GM21723 (cell line): ENCODE results near the gene CEP192.
"Not testable (repeated sequence)": the region's sequence is repeated elsewhere in the genome, so short reads cannot be mapped to it uniquely, and the experiment has no call there.

ENCODE experiments used
- ATAC-seq: cut with Tn5 transposase; IDR thresholded peaks from one replicate; pipeline ENCODE4 v1.9.1; 2021; ENCODE audit warnings: mild to moderate bottlenecking, moderate library complexity; ENCODE audit not compliant: unreplicated experiment

CEP192 gene

GRCh38 chr18:13096232-13096631 is 105.1 kb downstream of the CEP192 start:
- no peak for ATAC-seq

GRCh38 chr18:13096719-13097118 is 105.6 kb downstream of the CEP192 start:
- ATAC-seq: no peak

DNA sequence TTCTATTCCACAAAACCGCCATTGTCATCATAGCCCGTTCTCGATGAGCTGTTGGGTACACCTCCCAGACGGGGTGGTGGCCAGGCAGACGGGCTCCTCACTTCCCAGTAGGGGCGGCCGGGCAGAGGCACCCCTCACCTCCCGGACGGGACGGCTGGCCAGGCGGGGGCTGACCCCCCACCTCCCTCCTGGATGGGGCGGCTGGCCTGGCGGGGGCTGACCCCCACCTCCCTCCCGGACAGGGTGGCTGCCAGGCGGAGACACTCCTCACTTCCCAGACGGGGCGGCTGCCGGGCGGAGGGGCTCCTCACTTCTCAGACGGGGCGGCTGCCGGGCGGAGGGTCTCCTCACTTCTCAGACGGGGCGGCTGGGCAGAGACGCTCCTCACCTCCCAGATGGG is 106.9 kb downstream of the CEP192 start:
- ATAC-seq: not testable (repeated sequence)

DNA sequence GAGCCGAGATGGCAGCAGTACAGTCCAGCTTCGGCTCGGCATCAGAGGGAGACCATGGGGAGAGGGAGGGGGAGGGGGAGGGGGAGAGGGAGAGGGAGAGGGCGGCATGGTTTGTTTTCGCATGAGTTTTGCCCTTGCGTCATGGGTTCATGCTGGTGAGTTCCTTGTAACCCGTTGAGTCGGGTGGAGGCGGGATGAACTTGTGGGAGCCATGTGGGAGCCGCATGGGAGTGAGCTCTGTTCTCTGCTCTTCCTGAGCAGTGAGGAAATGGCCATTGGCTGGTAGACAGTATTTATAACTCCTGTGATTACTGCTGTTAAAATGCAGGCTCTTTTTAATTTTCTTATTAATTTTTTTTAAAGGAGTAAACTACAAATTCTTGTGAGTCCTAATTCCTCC is 108.0 kb downstream of the CEP192 start:
- ATAC-seq: no peak

DNA sequence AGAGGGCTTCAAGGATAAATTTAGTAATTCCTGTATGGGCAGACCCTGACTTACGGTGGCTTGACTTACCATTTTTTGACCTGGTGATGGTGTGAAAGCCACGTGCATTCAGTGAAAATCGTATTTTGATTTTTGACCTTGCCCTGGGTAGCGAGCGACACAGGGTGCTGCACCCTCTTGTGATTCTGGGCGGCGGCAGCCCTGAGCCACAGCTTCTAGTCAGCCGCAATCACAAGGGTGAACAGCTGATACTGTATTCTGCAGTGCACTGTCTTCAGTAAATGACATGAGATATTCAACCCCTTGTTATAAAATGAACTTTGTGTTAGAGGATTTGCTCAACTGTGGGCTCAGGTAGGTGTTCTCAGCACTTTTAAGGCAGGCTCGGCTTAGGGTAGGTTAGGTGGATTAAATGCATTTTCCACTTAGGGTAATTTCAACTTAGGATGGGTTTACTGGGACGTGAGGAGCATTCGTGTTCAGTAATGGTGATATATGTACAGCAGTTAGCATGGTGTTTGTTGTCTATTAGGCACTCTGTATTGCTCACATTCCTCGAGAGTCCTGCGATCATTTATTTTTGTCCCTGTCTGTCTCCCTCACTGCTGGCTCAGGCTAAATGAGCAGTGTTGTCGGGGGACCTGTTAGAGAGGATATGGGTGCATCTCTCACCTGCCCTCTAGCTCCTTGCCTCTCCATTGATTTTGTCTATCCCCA is 109.9 kb downstream of the CEP192 start:
- ATAC-seq: no peak

GRCh38 chr18:13101659-13102197 is 110.6 kb downstream of the CEP192 start:
- no peak for ATAC-seq

- ATAC-seq: no peak
Observed at GRCh38 chr18:13103366-13103765, 112.2 kb downstream of the CEP192 start.

DNA sequence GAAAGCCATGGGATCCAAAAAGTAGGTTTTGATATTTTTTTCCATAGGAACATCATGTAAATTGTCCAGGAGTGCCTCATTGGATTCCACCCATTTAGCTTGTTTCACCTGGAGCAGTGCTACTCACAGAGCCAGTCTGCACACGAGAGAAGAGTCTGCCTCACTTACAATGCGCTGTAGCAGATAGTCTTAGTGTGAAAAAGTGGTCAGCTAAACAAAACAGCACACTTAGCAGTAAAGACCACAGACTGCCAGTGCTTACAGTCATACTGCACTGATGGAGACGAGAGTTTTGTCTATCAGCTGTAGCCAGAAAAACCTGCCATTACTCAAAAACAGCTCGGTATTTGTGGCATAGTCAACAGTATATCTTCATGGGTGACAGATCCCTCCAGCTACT is 113.9 kb downstream of the CEP192 start:
- ATAC-seq: no peak

DNA sequence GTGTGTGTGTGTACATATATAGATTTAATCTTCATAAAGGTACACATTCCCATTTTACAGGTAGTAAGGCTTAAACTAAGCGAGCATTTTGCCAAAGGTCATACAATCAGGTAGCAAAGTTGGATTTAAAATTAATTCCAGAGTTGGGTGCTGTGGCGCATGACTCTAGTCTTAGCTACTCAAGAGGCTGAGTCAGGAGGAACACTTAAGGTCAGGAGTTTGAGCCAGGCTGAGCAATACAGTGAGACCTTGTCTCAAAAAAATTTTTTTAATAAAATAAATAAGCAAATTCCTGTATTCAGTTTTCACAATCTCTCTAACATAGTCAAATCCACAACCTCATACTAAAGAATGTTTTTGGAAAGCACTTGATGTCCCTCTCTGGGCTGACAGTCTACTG is 115.9 kb downstream of the CEP192 start:
- ATAC-seq: no peak

GRCh38 chr18:13108330-13108729 is 117.2 kb downstream of the CEP192 start:
- no peak for ATAC-seq

GRCh38 chr18:13110559-13110958 is 119.4 kb downstream of the CEP192 start:
- ATAC-seq: no peak

- no peak for ATAC-seq
Observed at GRCh38 chr18:13112982-13113381, 121.8 kb downstream of the CEP192 start.

- ATAC-seq: no peak
Observed at GRCh38 chr18:13120255-13120654, 129.1 kb downstream of the CEP192 start.

- ATAC-seq: no peak
Observed at GRCh38 chr18:13120983-13121441, 129.8 kb downstream of the CEP192 start.

- no peak for ATAC-seq
Observed at GRCh38 chr18:13124411-13124810, 133.2 kb downstream of the CEP192 start.

GRCh38 chr18:13125191-13125590 is 134.0 kb downstream of the CEP192 start:
- no peak for ATAC-seq

- no peak for ATAC-seq
Observed at GRCh38 chr18:13126966-13127598, 135.9 kb downstream of the CEP192 start.

DNA sequence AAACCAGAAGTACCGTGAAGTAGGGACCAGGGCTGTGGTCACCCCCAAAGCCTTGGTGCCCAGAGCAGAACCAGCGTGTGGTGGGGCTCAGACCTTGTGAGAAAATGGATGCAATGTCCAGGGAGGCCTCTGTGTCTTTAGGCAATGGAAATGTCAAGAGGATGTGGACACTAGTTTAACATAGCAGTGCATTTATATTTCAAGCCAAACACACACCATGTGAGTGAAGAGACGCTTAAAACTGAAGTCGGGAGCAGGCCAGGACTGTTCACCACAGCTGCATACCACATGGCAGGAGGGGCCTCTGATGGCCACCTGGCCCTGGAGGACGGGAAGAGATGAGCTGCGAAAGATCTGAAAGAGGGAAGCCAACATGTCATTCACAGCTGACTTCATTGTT is 140.1 kb downstream of the CEP192 start:
- ATAC-seq: no peak

DNA sequence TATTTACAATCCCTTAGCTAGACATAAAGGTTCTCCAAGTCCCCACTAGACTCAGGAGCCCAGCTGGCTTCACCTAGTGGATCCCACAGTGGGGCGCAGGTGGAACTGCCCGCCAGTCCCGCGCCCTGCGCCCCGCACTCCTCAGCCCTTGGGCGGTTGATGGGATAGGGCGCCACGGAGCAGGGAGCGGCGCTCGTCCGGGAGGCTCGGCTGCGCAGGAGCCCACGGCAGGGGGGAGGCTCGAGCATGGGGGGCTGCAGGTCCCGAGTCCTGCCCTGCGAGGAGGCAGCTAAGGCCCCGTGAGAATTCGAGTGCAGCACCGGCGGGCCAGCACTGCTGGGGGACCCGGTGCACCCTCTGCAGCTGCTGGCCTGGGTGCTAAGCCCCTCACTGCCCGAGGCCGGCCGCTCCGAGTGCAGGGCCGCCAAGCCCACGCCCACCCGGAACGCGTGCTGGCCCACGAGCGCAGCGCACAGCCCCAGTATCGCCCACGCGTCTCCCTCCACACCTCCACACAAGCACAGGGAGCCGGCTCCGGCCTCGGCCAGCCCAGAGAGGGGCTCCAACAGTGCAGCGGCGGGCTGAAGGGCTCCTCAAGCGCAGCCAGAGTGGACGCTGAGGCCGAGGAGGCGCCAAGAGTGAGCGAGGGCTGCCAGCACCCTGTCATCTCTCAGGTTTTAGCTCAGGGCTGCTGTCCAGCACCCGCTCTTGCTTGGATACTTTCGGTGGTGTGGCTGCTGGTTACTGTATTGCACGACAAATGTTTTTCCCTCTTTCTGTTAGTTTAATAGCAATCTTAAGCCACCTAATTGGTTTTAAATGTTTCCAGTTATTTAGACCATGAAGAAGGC is 143.6 kb downstream of the CEP192 start:
- ATAC-seq: no peak

DNA sequence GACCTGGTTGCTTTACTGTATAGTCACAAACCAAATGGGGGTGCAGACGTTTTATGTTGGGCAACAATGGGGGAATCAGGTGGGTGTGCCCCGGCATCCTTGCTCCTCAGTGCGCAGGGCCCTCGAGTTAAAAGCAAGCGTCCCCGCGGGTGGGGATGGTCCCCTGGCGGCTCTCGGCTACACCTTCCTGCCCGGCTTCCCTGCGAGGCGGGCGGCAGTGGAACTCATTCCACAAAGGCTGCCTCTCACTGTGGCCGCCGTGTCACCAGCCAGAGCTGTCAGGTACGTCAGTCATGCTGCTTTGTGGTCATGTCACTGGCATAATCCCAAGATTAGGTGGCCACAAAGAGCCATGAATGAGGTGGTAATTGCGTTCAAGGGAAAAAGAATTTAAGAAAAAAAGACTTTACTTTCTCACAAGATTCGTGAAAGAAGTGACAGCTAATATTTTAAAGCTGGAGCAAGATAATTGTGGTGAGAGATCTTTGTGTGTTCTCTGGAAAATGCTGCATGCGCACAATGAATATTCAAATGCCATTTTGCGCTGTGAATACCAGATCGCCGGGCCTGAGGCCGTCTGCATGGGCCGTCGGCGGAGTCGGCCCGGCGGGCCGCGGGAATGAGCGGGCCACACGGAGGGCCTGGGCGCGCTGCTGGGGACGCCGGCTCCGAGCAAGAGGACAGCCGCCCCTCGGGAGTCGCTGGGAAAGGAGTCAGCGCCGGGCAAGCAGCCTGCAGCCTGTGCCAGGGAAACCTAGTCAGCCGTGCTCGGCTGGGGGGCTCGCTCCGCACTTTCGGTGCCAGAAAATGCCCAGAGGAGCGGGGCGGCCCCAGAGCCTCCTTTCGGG is 145.1 kb downstream of the CEP192 start:
- ATAC-seq: no peak
